ENCODE measurements around the gene UBAP2L. TPM values are rescaled to one million over a fixed set of nuclear protein-coding genes. Genes with fewer than 3 reads are reported as not detected.

Gene UBAP2L
- total and polyA plus RNA-seq, 9 of the 15 experiments (the other 6 are each of a cell fraction or from before 2014, with no cell fraction given): 75.0 to 245 (median 119) TPM

- TF ChIP-seq ZNF143 (CRISPR knock-in tag; IDR thresholded peaks at IDR 0.05) (no peak), CTCF (IDR thresholded peaks at IDR 0.05 in 2 of 3, conservative IDR thresholded peaks at IDR 0.05 in 1 of 3; ENCODE audit: insufficient read depth in 2 of 3, low read depth in 1 of 3, low read length in 3 of 3) (0 out of 6 replicates have a peak, but pooled peaks of 1 of the 3 experiments have one; percentile 0), RNF2 (IDR thresholded peaks at IDR 0.05) (peak; percentile 76), DIDO1 (tag; IDR thresholded peaks at IDR 0.05; ENCODE audit: low read depth) (peak; percentile 43; the same call in 1 of the 2 replicates), ZNF518B (CRISPR knock-in tag; IDR thresholded peaks at IDR 0.05) (no peak), ZNF263 (CRISPR knock-in tag; IDR thresholded peaks at IDR 0.05; ENCODE audit: borderline replicate concordance) (peak; percentile 77; the same call in 1 of the 2 replicates), ATF3 (IDR thresholded peaks at IDR 0.05) (peak; percentile 18; the same call in 1 of the 2 replicates), ATF3 (CRISPR knock-in tag; conservative IDR thresholded peaks at IDR 0.05) (0 out of 2 replicates have a peak, but pooled peaks have one; percentile 52), SREBF1 (IDR thresholded peaks at IDR 0.05; ENCODE audit: borderline replicate concordance, low read depth, low read length) (no peak), HDAC8 (tag; IDR thresholded peaks at IDR 0.05) (no peak), CSDE1 (IDR thresholded peaks at IDR 0.05) (peak in 1 of 2 experiments; percentile 99; a peak in 2 of 4 replicates), NR4A1 (CRISPR knock-in tag; IDR thresholded peaks at IDR 0.05) (no peak), NR4A1 (tag; IDR thresholded peaks at IDR 0.05) (peak; percentile 46; the same call in 1 of the 2 replicates), ZNF695 (CRISPR knock-in tag; IDR thresholded peaks at IDR 0.05) (no peak), ZNF232 (CRISPR knock-in tag; IDR thresholded peaks at IDR 0.05) (peak; percentile 78; the same call in 1 of the 2 replicates), ARNT (IDR thresholded peaks at IDR 0.05) (no peak; a peak in 1 of 4 replicates), KLF13 (tag; IDR thresholded peaks at IDR 0.05; ENCODE audit: borderline replicate concordance, low read depth) (peak; percentile 68; the same call in 1 of the 2 replicates), VEZF1 (CRISPR knock-in tag; IDR thresholded peaks at IDR 0.05) (peak; percentile 54; the same call in 1 of the 2 replicates), TCF7L2 (IDR thresholded peaks at IDR 0.05; ENCODE audit: low read depth, low read length) (no peak)
Measured at GRCh38 chr1:154183046-154183915, 37.5 kb upstream of the UBAP2L start (continued).
